VCaP (cell line): Measurements from ENCODE around the gene MAP2K6.

ENCODE experiments used
- H3K27ac ChIP-seq: fragments of 450-650 bp; 2 replicates; pipeline ENCODE4 v1.5.1; 2017
- CTCF ChIP-seq: fragments of 450-650 bp; conservative IDR thresholded peaks from 2 replicates; pipeline ENCODE4 v1.5.1; 2017; ENCODE audit warnings: mild to moderate bottlenecking, moderate library complexity

MAP2K6 gene

GRCh38 chr17:69525920-69526841 lies 111.7 kb downstream of the MAP2K6 start:
- peak; percentile 92 for TF ChIP-seq CTCF
- no peak overlapping the region for H3K27ac ChIP-seq

- no peak overlapping the region for H3K27ac ChIP-seq
- TF ChIP-seq CTCF, result no peak
These were observed 113.5 kb downstream of the MAP2K6 start for GRCh38 chr17:69528035-69528434.

GRCh38 chr17:69533481-69534234 lies 119.2 kb downstream of the MAP2K6 start:
- peak overlapping the region; percentile 40; the same call in 1 of the 2 replicates for H3K27ac ChIP-seq
- no peak for TF ChIP-seq CTCF

GRCh38 chr17:69534235-69534621 lies 119.7 kb downstream of the MAP2K6 start:
- TF ChIP-seq CTCF, result no peak

GRCh38 chr17:69535016-69535570 lies 120.6 kb downstream of the MAP2K6 start:
- TF ChIP-seq CTCF, result no peak
- peak overlapping the region; percentile 40 for H3K27ac ChIP-seq

More at GRCh38 chr17:69534235-69534621, 119.7 kb downstream of the MAP2K6 start:
- peak overlapping the region; percentile 40 for H3K27ac ChIP-seq

GRCh38 chr17:69538795-69539194 lies 124.3 kb downstream of the MAP2K6 start:
- no peak overlapping the region for H3K27ac ChIP-seq
- TF ChIP-seq CTCF, result no peak

- TF ChIP-seq CTCF, result no peak
- H3K27ac ChIP-seq, result no peak overlapping the region
These were observed 124.8 kb downstream of the MAP2K6 start for GRCh38 chr17:69539274-69539673.
